Loucy (cell line): ENCODE measurements around the gene TRIO.

Experiments
- EZH2phosphoT487 ChIP-seq: fragments of 200-600 bp; IDR thresholded peaks from 2 replicates; pipeline ENCODE4 v1.6.1; 2018; ENCODE audit warnings: antibody characterized with exemption, mild to moderate bottlenecking, moderate library complexity, borderline replicate concordance
- TF ChIP-seq, protein P1 (sequence below): fragments of 200-600 bp; sonication (generic); conservative IDR thresholded peaks from 2 replicates; pipeline ENCODE4 v1.5.1; 2014; ENCODE audit warnings: mild to moderate bottlenecking, antibody characterized with exemption, low read length

DNA sequence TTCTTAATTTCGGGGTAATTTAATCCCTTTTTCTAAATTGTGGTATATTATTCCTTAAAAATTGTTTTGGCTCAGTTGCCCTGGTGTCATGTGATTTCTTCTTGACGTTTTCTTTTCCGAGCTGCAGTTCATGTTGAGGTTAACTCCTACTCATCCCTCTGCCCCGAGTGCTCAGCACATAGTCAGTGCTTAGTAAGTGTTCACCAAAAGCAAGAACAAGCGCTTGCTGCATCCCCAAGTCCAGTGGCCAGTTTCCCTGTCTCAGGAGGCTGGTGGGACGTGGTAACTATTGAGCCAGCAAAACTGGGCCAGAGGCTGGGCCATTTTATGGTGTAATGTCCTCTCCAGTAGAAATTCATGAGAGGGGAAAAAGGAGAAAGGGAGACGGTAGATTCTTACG is 23.3 kb downstream of the TRIO start:
- TF ChIP-seq, protein P1, sequence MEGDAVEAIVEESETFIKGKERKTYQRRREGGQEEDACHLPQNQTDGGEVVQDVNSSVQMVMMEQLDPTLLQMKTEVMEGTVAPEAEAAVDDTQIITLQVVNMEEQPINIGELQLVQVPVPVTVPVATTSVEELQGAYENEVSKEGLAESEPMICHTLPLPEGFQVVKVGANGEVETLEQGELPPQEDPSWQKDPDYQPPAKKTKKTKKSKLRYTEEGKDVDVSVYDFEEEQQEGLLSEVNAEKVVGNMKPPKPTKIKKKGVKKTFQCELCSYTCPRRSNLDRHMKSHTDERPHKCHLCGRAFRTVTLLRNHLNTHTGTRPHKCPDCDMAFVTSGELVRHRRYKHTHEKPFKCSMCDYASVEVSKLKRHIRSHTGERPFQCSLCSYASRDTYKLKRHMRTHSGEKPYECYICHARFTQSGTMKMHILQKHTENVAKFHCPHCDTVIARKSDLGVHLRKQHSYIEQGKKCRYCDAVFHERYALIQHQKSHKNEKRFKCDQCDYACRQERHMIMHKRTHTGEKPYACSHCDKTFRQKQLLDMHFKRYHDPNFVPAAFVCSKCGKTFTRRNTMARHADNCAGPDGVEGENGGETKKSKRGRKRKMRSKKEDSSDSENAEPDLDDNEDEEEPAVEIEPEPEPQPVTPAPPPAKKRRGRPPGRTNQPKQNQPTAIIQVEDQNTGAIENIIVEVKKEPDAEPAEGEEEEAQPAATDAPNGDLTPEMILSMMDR, result no peak
- TF ChIP-seq EZH2phosphoT487, result no peak
